B cell (primary cell): ENCODE results near the gene ZSWIM4. TPM values are rescaled to one million over a fixed set of nuclear protein-coding genes. Genes with fewer than 3 reads are reported as not detected.
A peak's percentile ranks its signal among the peaks of the same experiment; 100 is the strongest.

ENCODE experiments used
- ATAC-seq: fragments of 200-7000 bp; cut with Tn5 transposase; one replicate; pipeline ENCODE4 v1.10.0; 2021; ENCODE audit warnings: low read depth, mild to moderate bottlenecking, moderate number of reproducible peaks, moderate library complexity
- CTCF ChIA-PET: fragments of 350-600 bp; sonication (Branson Sonifier 250); formaldehyde crosslinking; loops from one replicate; lab custom pipeline; 2021; ENCODE audit warnings: antibody characterized with exemption, inconsistent platforms; lab: Charles Lee
- POLR2A ChIA-PET: fragments of 350-600 bp; sonication (Branson Sonifier 250); formaldehyde crosslinking; loops from one replicate; lab custom pipeline; 2021; ENCODE audit warnings: antibody characterized with exemption; lab: Charles Lee
- DNase-seq: peaks from one replicate; pipeline ENCODE4 v3.0.0; 2013
- H2AFZ ChIP-seq: 2 replicates; pipeline ENCODE4 v1.6.1; 2012; ENCODE audit warnings: mild to moderate bottlenecking, low read depth, low read length; ENCODE audit not compliant: insufficient read depth, poor library complexity, severe bottlenecking
- H3K27ac ChIP-seq, 2 donors: 1 replicate in 1 of 2; 2 replicates in 1 of 2; pipeline ENCODE4 v1.5.1; 2012 to 2013; ENCODE audit warnings: low read length in 2 of 2, mild to moderate bottlenecking in 2 of 2, moderate library complexity in 1 of 2
- H3K27me3 ChIP-seq, 4 experiments: fragments of 200-600 bp in 1 of 4; sonication (generic) in 1 of 4; replicated peaks in 1 of 4; 1 replicate in 2 of 4; 2 replicates in 2 of 4; pipeline versions ENCODE4 v1.6.1 to v1.7.0; 2013 to 2016; ENCODE audit warnings: low read length in 3 of 4, mild to moderate bottlenecking in 2 of 4, mixed read lengths in 1 of 4, moderate library complexity in 1 of 4; ENCODE audit not compliant: insufficient read depth in 4 of 4, control insufficient read depth in 3 of 4; ENCODE audit errors: control extremely low read depth in 1 of 4
- H3K36me3 ChIP-seq, 2 experiments: replicated peaks in 1 of 2; 1 replicate in 1 of 2; 2 replicates in 1 of 2; pipeline versions ENCODE4 v1.6.1 to v1.7.1; 2013; ENCODE audit warnings: low read length in 1 of 2; ENCODE audit not compliant: insufficient read depth in 2 of 2, control insufficient read depth in 1 of 2; ENCODE audit errors: control extremely low read depth in 1 of 2, extremely low read depth in 1 of 2
- H3K4me1 ChIP-seq, 2 donors: fragments of 200-600 bp in 1 of 2; sonication (generic) in 1 of 2; 1 replicate in 1 of 2; 2 replicates in 1 of 2; pipeline versions ENCODE4 v1.5.1 to v1.6.1; 2013 to 2017; ENCODE audit warnings: low read length in 2 of 2; ENCODE audit not compliant: control insufficient read depth in 2 of 2, insufficient read depth in 2 of 2
- H3K4me2 ChIP-seq: replicated peaks from 2 replicates; pipeline ENCODE3; 2012; ENCODE audit warnings: mild to moderate bottlenecking, low read depth, low read length; ENCODE audit not compliant: poor library complexity, severe bottlenecking
- H3K4me3 ChIP-seq, 5 experiments: fragments of 200-600 bp in 1 of 5; sonication (generic) in 1 of 5; 1 replicate in 3 of 5; 2 replicates in 2 of 5; pipeline versions ENCODE4 v1.5.1 to v1.7.0; 2011 to 2016; ENCODE audit warnings: low read length in 4 of 5, mild to moderate bottlenecking in 4 of 5, low read depth in 2 of 5, control low read depth in 1 of 5, moderate library complexity in 1 of 5; ENCODE audit not compliant: insufficient read depth in 1 of 5; ENCODE audit errors: control extremely low read depth in 1 of 5, extremely low read depth in 1 of 5
- H3K79me2 ChIP-seq: fragments of 200-600 bp; sonication (generic); one replicate; pipeline ENCODE4 v1.6.0; 2016; ENCODE audit warnings: low read length; ENCODE audit not compliant: control insufficient read depth, insufficient read depth
- H3K9ac ChIP-seq: fragments of 200-600 bp; sonication (generic); 2 replicates; pipeline ENCODE4 v1.6.1; 2017; ENCODE audit warnings: mild to moderate bottlenecking, low read length, moderate library complexity
- H3K9me3 ChIP-seq, 3 donors: one replicate each; pipeline versions ENCODE4 v1.6.1 to v1.7.1; 2013; ENCODE audit warnings: low read length in 2 of 3; ENCODE audit not compliant: control insufficient read depth in 2 of 3, insufficient read depth in 1 of 3; ENCODE audit errors: control extremely low read depth in 1 of 3
- H4K20me1 ChIP-seq: 2 replicates; pipeline ENCODE4 v1.6.0; 2012; ENCODE audit warnings: mild to moderate bottlenecking, low read length; ENCODE audit not compliant: insufficient read depth, control insufficient read depth, poor library complexity, severe bottlenecking
- H3K27ac Mint-ChIP-seq: one replicate; pipeline ENCODE4 v1.8.0; 2021; ENCODE audit warnings: mixed read lengths
- H3K27me3 Mint-ChIP-seq: one replicate; pipeline ENCODE4 v1.8.0; 2021; ENCODE audit warnings: mixed read lengths
- H3K4me1 Mint-ChIP-seq: one replicate; pipeline ENCODE4 v1.8.0; 2021; ENCODE audit warnings: mixed read lengths
- H3K4me3 Mint-ChIP-seq: one replicate; pipeline ENCODE4 v1.8.0; 2021; ENCODE audit warnings: mixed read lengths
- H3K9me3 Mint-ChIP-seq: one replicate; pipeline ENCODE4 v1.8.0; 2022; ENCODE audit warnings: mixed read lengths; ENCODE audit not compliant: insufficient read depth
- EZH2 ChIP-seq: IDR thresholded peaks from 2 replicates; pipeline ENCODE4 v1.6.1; 2012; ENCODE audit warnings: borderline replicate concordance, low read depth, mild to moderate bottlenecking, moderate library complexity, low read length; ENCODE audit not compliant: insufficient read depth, poor library complexity, severe bottlenecking
- WGBS: methylation state at CpG from one replicate; pipeline ENCODE4 v1.1.5; 2013; ENCODE audit warnings: missing lambda C conversion rate; ENCODE audit not compliant: insufficient coverage; 5-methylcytosine and 5-hydroxymethylcytosine counted together
- intact Hi-C: fragments of 100-400 bp; cut with micrococcal nuclease; formaldehyde crosslinking; loops from one replicate; pipeline ENCODE4 v1.10.0; 2022
- polyA plus RNA-seq: library from polyadenylated mRNA; depleted of rRNA; stranded (reverse); fragments of >200 nt; gene quantifications from 2 replicates; pipeline ENCODE4 v1.2.3, GENCODE V29; 2012
- total RNA-seq, 2 donors: library from RNA; stranded (reverse); fragments of 120-200 nt in 1 of 2; gene quantifications; 1 replicate in 1 of 2; 2 replicates in 1 of 2; pipeline versions ENCODE4 v1.2.3 to v1.2.4, GENCODE V29; 2013 to 2022
- TF ChIP-seq, protein P1 (sequence below): fragments of 200-600 bp; IDR thresholded peaks from one replicate; pipeline ENCODE4 v1.8.0; 2022; ENCODE audit warnings: antibody characterized with exemption, mild to moderate bottlenecking

The ZSWIM4 gene
- total and polyA plus RNA-seq, 2 donors (not counting 1 experiment from before 2014, with no cell fraction given) = 2.6 to 10.6 TPM

DNA sequence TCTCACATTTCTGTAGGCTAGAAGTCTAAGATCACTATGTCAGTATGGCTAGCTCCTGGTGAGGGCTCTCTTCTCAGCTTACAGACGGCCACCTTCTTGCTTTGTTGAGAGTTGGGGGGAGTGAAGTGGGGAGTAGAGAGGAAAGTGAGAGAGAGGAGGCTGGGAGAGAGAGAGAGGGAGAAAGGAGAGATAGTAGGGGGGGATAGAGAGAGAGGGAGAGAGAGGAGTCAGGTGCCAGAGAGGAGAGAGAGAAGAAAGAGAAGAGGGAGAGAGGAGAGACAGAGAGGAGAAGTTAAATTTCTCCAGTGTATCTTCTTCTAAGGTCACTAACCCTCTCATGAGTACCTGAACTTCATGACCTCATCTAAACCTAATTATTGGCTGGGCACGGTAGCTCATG lies 28.7 kb downstream of the ZSWIM4 start:
- Histone ChIP-seq H2AFZ (no peak overlapping the region), H3K4me3 (no peak overlapping the region), H3K27ac (no peak overlapping the region), H3K9ac (no peak overlapping the region), H3K4me2 (no peak overlapping the region), H3K4me1 (no peaks in the 10 kb centered on the region), H3K36me3 (peaks cover 2 to 9% of the 10 kb centered on the region in 2 experiments), H4K20me1 (no peaks in the 10 kb centered on the region), H3K9me3 (no peaks in the 10 kb centered on the region), H3K27me3 (no peaks in the 10 kb centered on the region), H3K79me2 (no peaks in the 10 kb centered on the region)
- Mint-ChIP-seq H3K4me3 (no peak overlapping the region), H3K27me3 (no peaks in the 10 kb centered on the region), H3K9me3 (no peaks in the 10 kb centered on the region), H3K27ac (no peak overlapping the region), H3K4me1 (no peaks in the 10 kb centered on the region)
- no peak for ATAC-seq
- CTCF ChIA-PET = interaction anchor here (0.7 kb wide), 1 partner anchor 1472 kb away, joined by 5 read pairs; no protein-coding TSS in a partner anchor
- TF ChIP-seq, protein P1, sequence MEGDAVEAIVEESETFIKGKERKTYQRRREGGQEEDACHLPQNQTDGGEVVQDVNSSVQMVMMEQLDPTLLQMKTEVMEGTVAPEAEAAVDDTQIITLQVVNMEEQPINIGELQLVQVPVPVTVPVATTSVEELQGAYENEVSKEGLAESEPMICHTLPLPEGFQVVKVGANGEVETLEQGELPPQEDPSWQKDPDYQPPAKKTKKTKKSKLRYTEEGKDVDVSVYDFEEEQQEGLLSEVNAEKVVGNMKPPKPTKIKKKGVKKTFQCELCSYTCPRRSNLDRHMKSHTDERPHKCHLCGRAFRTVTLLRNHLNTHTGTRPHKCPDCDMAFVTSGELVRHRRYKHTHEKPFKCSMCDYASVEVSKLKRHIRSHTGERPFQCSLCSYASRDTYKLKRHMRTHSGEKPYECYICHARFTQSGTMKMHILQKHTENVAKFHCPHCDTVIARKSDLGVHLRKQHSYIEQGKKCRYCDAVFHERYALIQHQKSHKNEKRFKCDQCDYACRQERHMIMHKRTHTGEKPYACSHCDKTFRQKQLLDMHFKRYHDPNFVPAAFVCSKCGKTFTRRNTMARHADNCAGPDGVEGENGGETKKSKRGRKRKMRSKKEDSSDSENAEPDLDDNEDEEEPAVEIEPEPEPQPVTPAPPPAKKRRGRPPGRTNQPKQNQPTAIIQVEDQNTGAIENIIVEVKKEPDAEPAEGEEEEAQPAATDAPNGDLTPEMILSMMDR = no peak
- TF ChIP-seq EZH2 = no peak
- peak; percentile 24 for DNase-seq
- intact Hi-C loops = no loop called here
- 93% methylated on average over 2 of the region's 2 CpGs for WGBS
- POLR2A ChIA-PET = interaction anchor here (0.6 to 1.4 kb wide), 3 partner anchors 13 to 35 kb away, joined by 3 to 7 read pairs (median 3); no protein-coding TSS in a partner anchor

DNA sequence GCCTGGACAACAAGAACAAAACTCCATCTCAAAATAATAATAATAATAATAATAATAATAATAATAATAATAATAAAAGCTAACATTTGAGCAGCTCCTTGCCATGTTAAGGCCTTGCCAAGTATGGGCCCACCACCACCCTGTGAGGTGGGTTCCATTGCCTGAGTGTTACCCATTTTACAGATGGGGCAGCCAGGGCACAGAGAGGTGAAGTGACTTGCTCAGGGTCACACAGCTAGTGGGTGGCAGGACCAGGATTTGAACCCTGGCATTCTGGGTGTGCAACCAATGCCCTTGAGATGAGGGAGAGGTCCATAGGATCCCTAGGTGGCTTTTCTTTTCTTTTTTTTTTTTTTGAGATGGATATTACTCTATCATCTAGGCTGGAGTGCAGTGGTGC lies 29.5 kb downstream of the ZSWIM4 start:
- no peaks in the 10 kb centered on the region for H4K20me1 ChIP-seq
- Mint-ChIP-seq H3K4me3 (no peak overlapping the region), H3K9me3 (no peaks in the 10 kb centered on the region), H3K4me1 (no peaks in the 10 kb centered on the region), H3K27me3 (no peaks in the 10 kb centered on the region), H3K27ac (no peak overlapping the region)
- no peak overlapping the region for H3K4me3 ChIP-seq
- DNase-seq (peak; percentile 26), ATAC-seq (no peak)
- no peak for TF ChIP-seq EZH2
- TF ChIP-seq, protein P1 = no peak
- no peak overlapping the region for H2AFZ ChIP-seq
- H3K36me3 ChIP-seq = peaks cover 2 to 9% of the 10 kb centered on the region in 2 experiments
- intact Hi-C loops = no loop called here
- no peak overlapping the region for H3K27ac ChIP-seq
- H3K9me3 ChIP-seq = no peaks in the 10 kb centered on the region
- H3K9ac ChIP-seq = no peak overlapping the region
- POLR2A ChIA-PET = interaction anchor here (1.4 kb wide), 1 partner anchor 12 kb away, joined by 3 read pairs; no protein-coding TSS in a partner anchor
- H3K4me2 ChIP-seq = no peak overlapping the region
- CTCF ChIA-PET = interaction anchor here (1.1 kb wide), 1 partner anchor 37 kb away, joined by 5 read pairs; no protein-coding TSS in a partner anchor
- no peaks in the 10 kb centered on the region for H3K4me1 ChIP-seq
- H3K79me2 ChIP-seq = no peaks in the 10 kb centered on the region
- H3K27me3 ChIP-seq = no peaks in the 10 kb centered on the region
